H9 (cell line): ENCODE measurements around the gene NTNG2. TPM values are rescaled to one million over a fixed set of nuclear protein-coding genes. Genes with fewer than 3 reads are reported as not detected.

ENCODE experiments used
- DNase-seq: peaks from one replicate; pipeline ENCODE4 v3.0.0-alpha.2; 2017
- H2AFZ ChIP-seq: one replicate; pipeline ENCODE4 v1.6.1; 2013; ENCODE audit warnings: mild to moderate bottlenecking, low read length, control low read depth, moderate library complexity
- H2AK5ac ChIP-seq: 2 replicates; pipeline ENCODE4 v1.6.1; 2013; ENCODE audit warnings: low read length, control low read depth, mixed read lengths; ENCODE audit not compliant: insufficient read length
- H2BK120ac ChIP-seq: one replicate; pipeline ENCODE4 v1.6.1; 2013; ENCODE audit warnings: low read depth, mild to moderate bottlenecking, low read length, control low read depth, inconsistent platforms; ENCODE audit not compliant: poor library complexity, severe bottlenecking
- H2BK12ac ChIP-seq: 2 replicates; pipeline ENCODE4 v1.6.1; 2013; ENCODE audit warnings: low read length, control low read depth, mixed read lengths, low read depth; ENCODE audit not compliant: insufficient read length
- H2BK15ac ChIP-seq: 2 replicates; pipeline ENCODE4 v1.6.1; 2013; ENCODE audit warnings: low read depth, low read length, control low read depth
- H2BK20ac ChIP-seq: one replicate; pipeline ENCODE4 v1.6.1; 2013; ENCODE audit warnings: low read depth, mild to moderate bottlenecking, low read length, control low read depth, inconsistent platforms; ENCODE audit not compliant: poor library complexity, severe bottlenecking
- H2BK5ac ChIP-seq: 2 replicates; pipeline ENCODE4 v1.6.1; 2013; ENCODE audit warnings: low read length, control low read depth, mixed read lengths; ENCODE audit not compliant: insufficient read length
- H3K14ac ChIP-seq: 2 replicates; pipeline ENCODE4 v1.6.1; 2013; ENCODE audit warnings: low read length, control low read depth; ENCODE audit not compliant: insufficient read depth
- H3K18ac ChIP-seq: 2 replicates; pipeline ENCODE4 v1.6.1; 2013; ENCODE audit warnings: low read depth, mild to moderate bottlenecking, mixed read lengths, low read length, control low read depth; ENCODE audit not compliant: insufficient read length
- H3K23ac ChIP-seq: 2 replicates; pipeline ENCODE4 v1.6.1; 2013; ENCODE audit warnings: low read length, control low read depth, mixed read lengths, low read depth; ENCODE audit not compliant: insufficient read length
- H3K23me2 ChIP-seq: 2 replicates; pipeline ENCODE4 v1.6.1; 2013; ENCODE audit warnings: low read depth, mild to moderate bottlenecking, mixed read lengths, low read length, control low read depth; ENCODE audit not compliant: insufficient read length, poor library complexity, severe bottlenecking
- H3K27ac ChIP-seq: 2 replicates; pipeline ENCODE4 v1.5.1; 2013; ENCODE audit warnings: low read length, control low read depth, mixed read lengths, low read depth; ENCODE audit not compliant: insufficient read length
- H3K27me3 ChIP-seq: 2 replicates; pipeline ENCODE4 v1.6.1; 2013; ENCODE audit warnings: low read length, control low read depth, inconsistent platforms; ENCODE audit not compliant: insufficient read depth
- H3K4ac ChIP-seq: 2 replicates; pipeline ENCODE4 v1.6.1; 2013; ENCODE audit warnings: low read depth, mild to moderate bottlenecking, control low read depth, inconsistent platforms, low read length, moderate library complexity
- H3K4me1 ChIP-seq: 2 replicates; pipeline ENCODE4 v1.6.1; 2013; ENCODE audit warnings: low read length, control low read depth, inconsistent platforms; ENCODE audit not compliant: insufficient read depth
- H3K4me2 ChIP-seq: 2 replicates; pipeline ENCODE4 v1.6.1; 2013; ENCODE audit warnings: low read length, control low read depth, mixed read lengths; ENCODE audit not compliant: insufficient read length, insufficient read depth
- H3K56ac ChIP-seq: 2 replicates; pipeline ENCODE4 v1.6.1; 2013; ENCODE audit warnings: low read depth, mild to moderate bottlenecking, mixed read lengths, low read length, control low read depth; ENCODE audit not compliant: insufficient read length
- H3K79me1 ChIP-seq: 2 replicates; pipeline ENCODE4 v1.6.1; 2013; ENCODE audit warnings: low read depth, mild to moderate bottlenecking, moderate library complexity, low read length, control low read depth, inconsistent platforms; ENCODE audit not compliant: insufficient read depth, poor library complexity, severe bottlenecking
- H3K79me2 ChIP-seq: 2 replicates; pipeline ENCODE4 v1.6.1; 2013; ENCODE audit warnings: low read length, control low read depth, inconsistent platforms; ENCODE audit not compliant: insufficient read depth
- H3K9ac ChIP-seq: 2 replicates; pipeline ENCODE4 v1.6.1; 2013; ENCODE audit warnings: low read length, control low read depth, mixed read lengths; ENCODE audit not compliant: insufficient read length; ENCODE audit errors: extremely low read depth
- H3K9me3 ChIP-seq: one replicate; pipeline ENCODE4 v1.6.1; 2013; ENCODE audit warnings: low read depth, low read length, inconsistent platforms; ENCODE audit not compliant: control insufficient read depth
- H3T11ph ChIP-seq: one replicate; pipeline ENCODE4 v1.6.1; 2013; ENCODE audit warnings: mild to moderate bottlenecking, low read length, control low read depth, inconsistent platforms
- H4K20me1 ChIP-seq: one replicate; pipeline ENCODE4 v1.6.1; 2013; ENCODE audit not compliant: control insufficient read depth, insufficient read length, insufficient read depth
- H4K5ac ChIP-seq: 2 replicates; pipeline ENCODE4 v1.6.1; 2013; ENCODE audit warnings: low read depth, mild to moderate bottlenecking, mixed read lengths, low read length, control low read depth; ENCODE audit not compliant: insufficient read length
- H4K8ac ChIP-seq: replicated peaks from 2 replicates; pipeline ENCODE4 v1.6.1; 2013; ENCODE audit warnings: low read length, control low read depth, mixed read lengths, low read depth; ENCODE audit not compliant: insufficient read length
- H4K91ac ChIP-seq: 2 replicates; pipeline ENCODE4 v1.6.1; 2013; ENCODE audit warnings: low read depth, mild to moderate bottlenecking, moderate library complexity, mixed read lengths, low read length, control low read depth; ENCODE audit not compliant: insufficient read length
- H3K27ac Mint-ChIP-seq, 3 experiments: 2 replicates in 2 of 3; 3 replicates in 1 of 3; pipeline ENCODE4 v1.8.0; 2020 to 2021; ENCODE audit warnings: mixed read lengths in 3 of 3, mild to moderate bottlenecking in 1 of 3, moderate library complexity in 1 of 3
- H3K27me3 Mint-ChIP-seq: 2 replicates; pipeline ENCODE4 v1.8.0; 2021; ENCODE audit warnings: low read depth, mild to moderate bottlenecking, moderate library complexity, mixed read lengths
- H3K36me3 Mint-ChIP-seq, 3 experiments: 2 replicates in 2 of 3; 3 replicates in 1 of 3; pipeline ENCODE4 v1.8.0; 2020 to 2021; ENCODE audit warnings: low read depth in 3 of 3, mixed read lengths in 3 of 3; ENCODE audit not compliant: insufficient read depth in 1 of 3
- H3K4me1 Mint-ChIP-seq, 2 experiments: 2 replicates each; pipeline ENCODE4 v1.8.0; 2020; ENCODE audit warnings: mixed read lengths in 2 of 2
- H3K4me3 Mint-ChIP-seq, 2 experiments: 2 replicates in 1 of 2; 3 replicates in 1 of 2; pipeline ENCODE4 v1.8.0; 2020 to 2021; ENCODE audit warnings: mild to moderate bottlenecking in 2 of 2, mixed read lengths in 2 of 2, moderate library complexity in 1 of 2
- H3K9me3 Mint-ChIP-seq, 2 experiments: 2 replicates in 1 of 2; 3 replicates in 1 of 2; pipeline ENCODE4 v1.8.0; 2020; ENCODE audit warnings: mild to moderate bottlenecking in 2 of 2, mixed read lengths in 2 of 2, moderate library complexity in 1 of 2
- CTCF ChIP-seq: fragments of 200-600 bp; sonication (generic); conservative IDR thresholded peaks from 3 replicates; pipeline ENCODE4 v1.8.0; 2021; ENCODE audit warnings: antibody characterized with exemption, mild to moderate bottlenecking
- WGBS: extraction: QIAGEN DNeasy Blood & Tissue Kit; methylation state at CpG from one replicate; pipeline ENCODE4 v1.1.7; 2013; ENCODE audit warnings: missing lambda C conversion rate, low lambda C conversion rate, mixed read lengths; ENCODE audit not compliant: insufficient read length; ENCODE audit errors: extremely low coverage; 5-methylcytosine and 5-hydroxymethylcytosine counted together
- total RNA-seq: library from RNA; stranded (reverse); gene quantifications from 2 replicates; pipeline ENCODE4 v1.2.1, GENCODE V29; 2021

Gene NTNG2
- total RNA-seq, 1 experiment from 2014 or later, result 0.52 TPM

- H4K20me1 ChIP-seq, result no peaks in the 10 kb centered on the region
- no peak overlapping the region for H3K23ac ChIP-seq
- H3K4me1 Mint-ChIP-seq, result peaks cover 8 to 42% of the 10 kb centered on the region in 2 experiments
- no peak overlapping the region for H3K18ac ChIP-seq
- no peak overlapping the region for H3K56ac ChIP-seq
- H3K27me3 ChIP-seq, result peaks cover 35% of the 10 kb centered on the region; the same call in 1 of the 2 replicates
- H3K79me2 ChIP-seq, result no peaks in the 10 kb centered on the region
- H4K8ac ChIP-seq, result no peak overlapping the region
- no peak for TF ChIP-seq CTCF
- H4K5ac ChIP-seq, result no peak overlapping the region
- no peak overlapping the region for H2BK120ac ChIP-seq
- no peak overlapping the region for H2BK20ac ChIP-seq
- H2AK5ac ChIP-seq, result no peak overlapping the region
- no peak overlapping the region for H3K9ac ChIP-seq
- H3K9me3 Mint-ChIP-seq, result peaks cover 2 to 4% of the 10 kb centered on the region in 2 experiments; a peak in 4 of 5 replicates
- no peak overlapping the region for H2BK5ac ChIP-seq
- no peaks in the 10 kb centered on the region for H3K79me1 ChIP-seq
- no peak overlapping the region for H3K27ac ChIP-seq
- H3K27me3 Mint-ChIP-seq, result peaks cover 90% of the 10 kb centered on the region
- H3K4me3 Mint-ChIP-seq, result peak overlapping the region; percentile 34 to 77
- no peak overlapping the region for H3K27ac Mint-ChIP-seq
- no peak overlapping the region for H2BK12ac ChIP-seq
- no peak overlapping the region for H3K14ac ChIP-seq
- no peak overlapping the region for H2AFZ ChIP-seq
- H3K9me3 ChIP-seq, result no peaks in the 10 kb centered on the region
- H3T11ph ChIP-seq, result no peak overlapping the region
- no peak overlapping the region for H2BK15ac ChIP-seq
- WGBS, result no CpG with 5 or more reads among the region's 29 CpGs
- peak overlapping the region; percentile 0 for H3K4me2 ChIP-seq
- DNase-seq, result no peak
- no peak overlapping the region for H4K91ac ChIP-seq
- H3K23me2 ChIP-seq, result peaks cover 12% of the 10 kb centered on the region
- H3K4me1 ChIP-seq, result peaks cover 3% of the 10 kb centered on the region; the same call in 1 of the 2 replicates
- no peak overlapping the region for H3K4ac ChIP-seq
- H3K36me3 Mint-ChIP-seq, result no peaks in the 10 kb centered on the region; a peak in 1 of 7 replicates
These were observed 1.6 kb downstream of the NTNG2 start for GRCh38 chr9:132163457-132163875.
